Activated CD8-positive, alpha-beta memory T cell treated with anti-CD3 and anti-CD28 coated beads for 1 hour (primary cell): ENCODE results near the gene VWA5B1.
"Not testable (repeated sequence)": the region's sequence is repeated elsewhere in the genome, so short reads cannot be mapped to it uniquely, and the experiment has no call there.

Experiments
- DNase-seq, 2 donors: peaks; one replicate each; pipeline ENCODE4 v3.0.0-alpha.2; 2020; ENCODE audit warnings: low read depth in 1 of 2; ENCODE audit errors: extremely low read depth in 1 of 2

VWA5B1 gene, protein sequence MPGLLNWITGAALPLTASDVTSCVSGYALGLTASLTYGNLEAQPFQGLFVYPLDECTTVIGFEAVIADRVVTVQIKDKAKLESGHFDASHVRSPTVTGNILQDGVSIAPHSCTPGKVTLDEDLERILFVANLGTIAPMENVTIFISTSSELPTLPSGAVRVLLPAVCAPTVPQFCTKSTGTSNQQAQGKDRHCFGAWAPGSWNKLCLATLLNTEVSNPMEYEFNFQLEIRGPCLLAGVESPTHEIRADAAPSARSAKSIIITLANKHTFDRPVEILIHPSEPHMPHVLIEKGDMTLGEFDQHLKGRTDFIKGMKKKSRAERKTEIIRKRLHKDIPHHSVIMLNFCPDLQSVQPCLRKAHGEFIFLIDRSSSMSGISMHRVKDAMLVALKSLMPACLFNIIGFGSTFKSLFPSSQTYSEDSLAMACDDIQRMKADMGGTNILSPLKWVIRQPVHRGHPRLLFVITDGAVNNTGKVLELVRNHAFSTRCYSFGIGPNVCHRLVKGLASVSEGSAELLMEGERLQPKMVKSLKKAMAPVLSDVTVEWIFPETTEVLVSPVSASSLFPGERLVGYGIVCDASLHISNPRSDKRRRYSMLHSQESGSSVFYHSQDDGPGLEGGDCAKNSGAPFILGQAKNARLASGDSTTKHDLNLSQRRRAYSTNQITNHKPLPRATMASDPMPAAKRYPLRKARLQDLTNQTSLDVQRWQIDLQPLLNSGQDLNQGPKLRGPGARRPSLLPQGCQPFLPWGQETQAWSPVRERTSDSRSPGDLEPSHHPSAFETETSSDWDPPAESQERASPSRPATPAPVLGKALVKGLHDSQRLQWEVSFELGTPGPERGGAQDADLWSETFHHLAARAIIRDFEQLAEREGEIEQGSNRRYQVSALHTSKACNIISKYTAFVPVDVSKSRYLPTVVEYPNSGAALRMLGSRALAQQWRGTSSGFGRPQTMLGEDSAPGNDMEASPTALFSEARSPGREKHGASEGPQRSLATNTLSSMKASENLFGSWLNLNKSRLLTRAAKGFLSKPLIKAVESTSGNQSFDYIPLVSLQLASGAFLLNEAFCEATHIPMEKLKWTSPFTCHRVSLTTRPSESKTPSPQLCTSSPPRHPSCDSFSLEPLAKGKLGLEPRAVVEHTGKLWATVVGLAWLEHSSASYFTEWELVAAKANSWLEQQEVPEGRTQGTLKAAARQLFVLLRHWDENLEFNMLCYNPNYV

DNA sequence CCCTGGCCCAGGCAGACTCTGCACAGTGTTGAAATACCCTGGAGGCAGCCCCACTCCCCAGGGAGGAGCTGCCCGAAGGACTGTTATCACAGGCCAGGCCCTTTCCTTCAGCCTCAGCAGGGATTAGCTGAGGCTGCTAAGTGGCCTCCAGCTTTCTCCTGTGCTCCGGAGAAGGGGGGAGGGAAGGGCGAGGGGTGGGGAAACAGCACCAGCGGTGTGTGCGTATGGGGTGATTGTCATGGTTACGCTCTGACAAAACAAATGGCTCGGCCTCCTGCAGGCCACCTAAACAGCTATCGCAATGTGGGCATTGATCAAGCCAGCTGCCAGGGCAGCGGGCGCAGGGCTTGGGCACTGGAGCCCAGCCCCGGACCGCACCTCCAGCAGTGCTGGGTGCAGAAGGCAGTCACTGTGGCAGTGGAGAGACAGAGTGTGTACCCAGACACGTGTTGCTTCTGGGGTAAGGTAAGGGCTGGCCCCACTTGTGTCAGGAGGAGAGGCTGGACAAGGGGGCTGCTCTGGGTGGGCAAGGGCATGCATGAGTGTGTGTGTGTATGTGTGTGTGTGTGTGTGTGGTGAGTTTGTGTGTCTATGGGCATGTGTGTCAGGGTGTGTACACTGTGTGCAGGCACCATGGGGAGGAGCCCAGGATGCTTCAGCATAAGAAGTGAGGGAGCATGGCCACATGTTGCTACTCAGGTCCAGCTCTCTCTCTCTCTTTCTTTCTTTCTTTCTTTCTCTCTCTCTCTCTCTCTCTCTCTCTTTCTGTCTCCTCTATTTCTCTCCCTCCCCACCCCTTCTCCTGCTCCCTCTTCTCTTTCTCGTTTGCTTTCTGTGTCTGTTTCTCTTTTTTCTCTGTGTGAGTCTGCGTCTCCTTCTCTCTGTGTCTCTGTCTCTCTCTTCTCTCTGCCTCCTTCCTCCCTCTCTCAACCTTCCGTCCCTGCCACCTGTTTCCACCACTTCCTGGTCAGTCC is at the start of gene VWA5B1:
Gene VWA5B1 (plus strand): TSS at position 252 of the 974 bp plus-strand sequence. CDS start 19,727 bp downstream, outside the sequence.
- no peak for DNase-seq

DNA sequence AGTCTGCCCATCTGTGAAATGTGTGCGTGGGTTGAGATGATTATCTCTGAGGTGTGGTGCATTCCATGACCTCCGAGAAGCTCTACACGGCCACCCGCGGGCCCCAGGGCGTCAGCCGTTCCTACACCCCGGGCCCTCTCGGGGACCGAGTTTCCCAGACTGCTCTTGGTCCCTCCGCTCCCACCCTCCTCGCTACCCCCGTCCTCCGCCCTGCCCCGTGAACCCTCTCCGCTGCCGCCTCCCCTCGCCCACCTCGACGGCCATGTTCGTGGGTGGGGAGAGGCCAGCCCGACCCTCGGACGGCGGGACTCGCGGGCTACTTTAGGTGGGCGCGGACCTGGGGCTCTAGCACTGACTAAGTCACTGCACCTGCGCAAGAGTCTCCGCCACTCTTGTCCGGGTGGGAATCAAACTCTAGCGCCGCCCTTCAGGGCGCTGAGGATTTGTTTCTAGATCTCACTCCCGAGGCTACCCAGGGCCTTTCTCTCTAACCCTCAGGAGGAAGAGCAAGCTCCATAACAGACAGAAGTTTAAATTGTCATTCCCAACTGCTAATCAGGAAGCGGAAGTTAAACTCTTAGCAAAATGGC is 47.7 kb upstream of the VWA5B1 start:
- no peak for DNase-seq

DNA sequence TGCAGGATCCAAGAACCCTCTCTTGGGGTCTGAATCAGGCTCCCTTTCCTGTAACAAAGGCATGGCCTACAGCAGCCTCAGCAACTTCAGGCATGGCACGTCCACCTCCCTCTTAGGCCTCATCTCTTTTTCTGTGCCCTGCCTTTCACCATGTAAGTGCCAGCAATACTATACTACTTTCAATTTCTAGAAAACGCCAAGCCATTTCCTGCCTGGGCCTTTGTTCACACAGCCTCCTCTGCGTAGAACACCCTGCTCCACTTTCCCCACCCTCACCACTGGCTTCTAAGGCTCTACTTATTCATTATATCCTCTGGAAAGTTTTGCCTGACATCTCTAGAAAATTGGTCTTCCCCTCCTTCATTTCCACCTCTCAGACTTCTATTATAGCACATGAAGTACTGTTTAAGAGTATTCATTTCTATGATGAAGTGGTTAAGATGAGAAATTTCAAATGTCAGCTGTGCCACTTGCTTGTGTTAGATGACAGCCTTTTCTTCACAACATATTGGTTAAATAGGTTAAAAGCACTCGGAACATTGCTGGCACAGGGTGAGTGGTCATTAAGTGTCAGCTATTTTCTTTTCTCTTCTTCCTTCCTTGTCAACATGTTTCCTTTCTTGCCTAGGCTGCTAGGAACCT is 41.6 kb upstream of the VWA5B1 start:
- DNase-seq: no peak

DNA sequence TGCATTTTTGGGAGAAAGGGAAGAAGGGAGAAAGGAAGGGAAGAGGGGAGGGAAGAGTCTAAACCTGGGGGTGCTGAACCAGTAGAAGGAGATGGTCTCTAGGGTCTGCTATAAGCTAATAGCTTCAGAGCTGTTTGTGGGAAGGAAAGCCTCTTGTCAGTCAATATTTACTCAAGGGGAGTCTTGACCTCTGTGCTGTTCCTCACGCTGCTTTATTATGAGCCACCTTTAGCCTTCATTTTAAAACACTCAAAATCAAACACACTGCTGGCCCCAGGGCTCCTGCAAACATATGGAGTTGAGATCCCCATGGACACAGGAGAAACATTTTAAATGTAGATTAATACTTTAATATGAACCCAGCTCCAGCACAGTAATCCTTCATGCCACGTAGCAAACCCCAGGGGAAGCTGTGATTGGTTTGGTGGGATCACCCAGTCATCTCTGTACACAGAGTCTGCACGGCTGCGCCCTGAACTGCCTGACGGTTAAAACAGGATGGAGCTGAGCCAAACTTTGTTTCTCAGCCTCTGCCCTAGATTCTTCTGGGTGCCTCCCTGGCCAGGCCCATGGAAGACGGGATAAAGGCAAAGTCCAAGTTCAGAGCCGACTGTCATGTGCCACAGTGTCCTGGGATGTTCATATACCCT is 40.2 kb upstream of the VWA5B1 start:
- DNase-seq: no peak

DNA sequence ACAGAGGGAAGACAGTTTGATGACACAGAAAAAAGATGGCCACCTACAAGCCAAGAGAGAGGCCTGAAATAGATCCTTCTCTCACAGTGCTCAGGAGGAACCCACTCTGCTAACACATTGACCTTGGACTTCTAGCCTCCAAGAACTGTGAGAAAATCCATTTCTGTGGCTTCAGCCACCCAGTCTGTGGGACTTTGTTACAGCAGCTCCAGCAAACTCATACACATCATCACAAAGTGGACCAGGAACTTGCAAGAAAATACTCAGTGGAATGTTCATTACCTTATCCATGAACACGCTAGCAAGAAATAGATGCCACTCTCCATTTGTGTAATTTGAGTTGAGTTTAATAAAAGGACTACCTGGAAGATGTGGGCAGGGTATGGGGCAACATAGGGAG is 38.1 kb upstream of the VWA5B1 start:
- DNase-seq: no peak

DNA sequence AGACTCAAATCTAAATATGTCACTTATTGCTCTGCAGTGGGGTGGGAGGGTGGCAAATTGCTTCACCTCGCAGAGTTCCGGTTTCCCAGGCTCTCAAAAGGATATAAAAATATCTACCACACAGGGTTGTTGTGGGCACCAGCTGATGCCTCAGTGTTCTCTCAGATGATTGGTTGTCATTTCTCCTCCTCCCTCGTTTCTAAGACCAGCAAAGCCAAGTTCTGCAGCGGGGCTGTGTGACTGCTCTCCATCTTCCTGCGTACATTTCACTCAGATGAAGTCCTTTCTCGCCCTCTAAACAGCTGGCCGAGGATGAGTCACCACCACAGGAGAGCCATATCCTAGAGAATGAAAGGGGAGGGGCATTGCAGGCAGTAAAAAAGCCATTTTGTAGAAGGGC is 35.0 kb upstream of the VWA5B1 start:
- DNase-seq: no peak

DNA sequence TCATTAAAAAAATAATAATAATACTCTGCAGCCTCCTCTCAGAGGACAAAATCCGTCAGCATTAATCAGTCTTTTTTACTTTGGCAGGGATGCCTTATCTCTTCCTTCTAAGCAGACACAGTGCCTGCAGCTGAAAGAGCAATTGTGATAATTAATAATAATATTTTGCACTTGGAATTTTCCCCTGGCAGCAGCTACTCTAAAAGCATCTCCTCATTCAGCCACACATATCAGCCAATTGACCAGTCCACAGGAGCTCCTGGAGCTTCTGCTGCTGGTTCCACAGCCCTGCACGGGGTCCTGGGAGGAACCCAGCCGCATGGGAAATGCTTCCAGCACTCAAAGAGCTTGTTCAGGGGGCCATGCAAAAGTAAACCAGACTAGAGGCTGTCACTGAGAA is 31.0 kb upstream of the VWA5B1 start:
- no peak for DNase-seq

DNA sequence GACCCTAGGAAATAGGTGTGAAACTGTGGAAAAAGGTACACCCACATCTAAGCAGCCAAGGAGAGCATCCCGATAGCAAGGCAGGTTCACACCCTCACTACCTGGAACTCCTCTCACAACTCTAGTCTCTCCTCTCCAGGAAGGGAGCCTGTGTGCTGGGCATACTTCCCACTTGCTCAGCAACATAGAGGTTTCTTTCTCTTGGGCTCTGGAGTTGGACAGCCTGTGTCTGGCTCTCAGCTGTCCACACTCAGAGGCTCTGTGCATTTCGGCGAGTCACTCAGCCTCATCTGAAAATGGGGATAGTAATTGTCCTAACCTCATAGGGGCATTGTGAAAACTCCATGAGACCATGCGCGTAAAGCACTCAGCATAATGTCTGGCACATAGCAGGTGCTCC is 29.6 kb upstream of the VWA5B1 start:
- DNase-seq: no peak

DNA sequence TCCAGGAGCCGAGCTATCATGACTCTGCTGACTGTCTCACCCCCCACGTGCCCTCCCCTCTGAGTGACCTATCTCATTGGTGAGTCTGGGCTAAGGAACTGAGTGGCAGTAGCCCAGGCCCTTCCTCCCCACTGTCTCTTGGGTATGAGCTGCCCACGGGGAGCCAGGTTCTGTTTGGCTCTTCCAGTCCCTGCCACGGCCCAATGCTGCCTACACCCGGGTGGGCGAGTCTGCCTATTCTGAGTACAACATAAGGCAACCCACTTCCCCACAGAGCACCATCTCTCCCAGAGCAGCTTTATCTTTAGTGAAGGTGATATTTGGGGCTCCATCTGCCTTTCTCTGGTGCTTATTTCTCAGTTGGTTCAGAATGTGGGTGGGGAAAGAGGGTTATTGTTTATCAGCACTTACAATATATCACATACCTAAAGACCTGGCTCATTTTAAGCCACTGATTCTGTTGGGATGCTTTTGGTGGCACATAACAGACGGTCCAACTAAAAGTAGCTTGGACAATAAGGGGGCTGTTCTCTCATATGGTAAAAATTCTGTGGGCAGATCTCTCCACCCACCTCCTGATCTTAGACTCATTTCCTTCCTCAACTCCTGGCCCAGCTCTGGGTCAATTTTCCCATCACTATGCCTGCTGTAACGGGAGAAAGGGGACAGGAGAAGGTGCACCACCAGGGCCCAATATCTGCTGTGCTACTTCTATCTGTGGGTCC is 27.7 kb upstream of the VWA5B1 start:
- no peak for DNase-seq

DNA sequence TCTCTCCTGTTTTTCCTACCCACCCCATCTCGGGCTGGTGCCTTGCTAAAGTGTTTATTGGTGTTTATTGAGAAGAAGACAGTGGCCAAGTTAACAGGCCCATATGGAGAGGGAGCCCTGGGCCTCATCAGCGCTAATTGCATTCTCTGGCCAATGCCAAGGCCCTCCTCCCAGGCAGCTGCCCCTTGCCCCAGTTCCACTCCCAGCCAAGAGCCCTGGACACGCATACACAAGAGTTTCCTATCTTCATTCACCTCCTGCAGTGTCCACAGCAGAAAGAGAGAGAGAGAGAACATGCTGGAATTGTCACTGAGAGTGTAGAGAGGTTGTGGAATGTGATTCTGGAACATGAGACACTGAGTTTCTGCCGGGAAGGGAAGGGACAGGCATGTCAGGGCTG is 25.4 kb upstream of the VWA5B1 start:
- no peak for DNase-seq

DNA sequence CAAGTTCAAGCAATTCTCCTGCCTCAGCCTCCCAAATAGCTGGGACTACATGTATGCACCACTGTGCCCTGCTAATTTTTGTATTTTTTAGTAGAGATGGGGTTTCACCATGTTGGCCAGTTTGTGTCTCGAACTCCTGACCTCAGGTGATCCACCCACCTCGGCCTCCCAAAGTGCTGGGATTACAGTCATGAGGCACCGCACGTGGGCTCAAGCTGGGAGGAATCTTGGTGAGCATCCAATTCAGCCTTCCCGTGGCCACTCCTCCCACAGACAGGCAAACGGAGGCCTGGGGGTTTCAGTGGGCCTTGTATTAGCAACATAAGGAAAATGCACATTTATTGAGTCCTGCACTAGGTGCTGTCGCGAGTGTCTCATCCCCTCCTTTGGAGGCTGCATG is 24.5 kb upstream of the VWA5B1 start:
- no peak for DNase-seq

DNA sequence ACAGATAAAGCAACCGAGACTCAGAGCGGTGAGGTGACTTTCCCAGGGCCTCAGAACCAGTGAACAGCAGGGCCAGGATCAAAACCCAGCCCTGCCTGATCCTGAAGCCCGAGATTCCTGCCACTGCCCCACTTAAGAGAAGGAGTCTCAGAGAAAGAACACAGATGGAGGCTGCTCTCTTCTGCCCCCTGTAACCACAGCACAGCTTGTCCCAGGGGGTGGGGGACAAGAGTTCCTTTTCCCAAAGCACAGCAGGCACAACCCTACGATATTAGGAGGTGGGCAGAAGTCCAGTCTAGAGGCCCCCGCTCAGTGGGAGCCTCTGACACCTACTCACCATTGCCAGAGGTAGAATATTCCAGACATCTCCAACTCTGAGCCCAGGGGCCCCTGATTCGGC is 24.0 kb upstream of the VWA5B1 start:
- no peak for DNase-seq

DNA sequence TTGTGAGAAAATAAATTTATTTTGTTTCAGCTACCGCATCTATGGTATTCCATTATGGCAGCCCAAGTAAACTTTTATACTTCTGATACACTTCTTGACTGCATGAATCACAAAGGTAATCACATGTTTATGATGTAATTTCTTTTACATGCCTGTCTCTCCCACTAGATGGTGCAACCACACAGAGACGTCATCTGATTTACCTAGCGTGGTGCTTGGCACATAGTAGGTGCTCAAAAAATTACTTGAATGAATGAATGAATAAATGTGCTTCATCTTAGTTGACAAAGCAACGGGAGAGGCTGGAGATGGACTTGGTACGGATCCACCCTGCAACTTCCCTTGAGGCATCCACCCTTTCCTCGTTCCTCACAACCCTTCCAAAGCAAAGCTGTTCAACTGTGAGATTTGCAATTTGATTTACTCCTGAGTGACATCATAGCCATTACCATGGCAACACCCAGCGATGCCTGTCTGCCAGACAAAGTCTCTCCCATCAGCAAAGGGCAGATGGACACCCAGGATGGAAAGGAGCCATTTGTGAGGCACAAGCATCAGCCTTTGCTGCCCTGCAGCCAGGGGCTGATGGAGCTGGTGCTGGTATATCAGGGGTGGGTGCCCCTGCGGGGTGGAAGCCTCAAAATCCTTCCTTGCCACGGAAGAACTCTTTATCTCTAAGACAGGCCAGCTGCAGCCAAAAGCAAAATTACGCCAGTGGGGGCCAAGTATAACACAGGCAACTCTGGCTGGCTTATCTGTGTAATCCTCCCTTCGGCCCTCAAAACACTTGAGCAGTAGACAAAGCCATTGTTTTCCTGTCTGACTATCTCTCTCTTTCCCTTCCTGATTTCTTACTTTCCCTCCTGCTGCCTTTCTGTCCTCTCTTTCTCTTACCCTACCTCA is 18.9 kb upstream of the VWA5B1 start:
- no peak for DNase-seq

DNA sequence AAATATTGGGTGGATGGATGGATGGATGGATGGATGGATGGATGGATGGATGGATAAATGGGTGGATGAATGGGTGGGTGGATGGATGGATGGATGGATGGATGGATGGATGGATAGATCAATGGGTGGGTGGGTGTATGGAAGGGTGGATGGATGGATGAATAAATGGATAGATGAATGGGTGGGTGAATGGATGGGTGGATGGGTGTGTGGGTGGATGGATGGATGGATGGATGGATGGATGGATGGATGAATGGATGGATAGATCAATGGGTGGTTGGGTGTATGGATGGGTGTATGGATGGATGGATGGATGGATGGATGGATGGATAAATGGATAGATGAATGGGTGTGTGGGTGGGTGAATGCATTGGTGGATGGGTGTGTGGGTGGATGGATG is 17.0 kb upstream of the VWA5B1 start:
- DNase-seq: not testable (repeated sequence)

DNA sequence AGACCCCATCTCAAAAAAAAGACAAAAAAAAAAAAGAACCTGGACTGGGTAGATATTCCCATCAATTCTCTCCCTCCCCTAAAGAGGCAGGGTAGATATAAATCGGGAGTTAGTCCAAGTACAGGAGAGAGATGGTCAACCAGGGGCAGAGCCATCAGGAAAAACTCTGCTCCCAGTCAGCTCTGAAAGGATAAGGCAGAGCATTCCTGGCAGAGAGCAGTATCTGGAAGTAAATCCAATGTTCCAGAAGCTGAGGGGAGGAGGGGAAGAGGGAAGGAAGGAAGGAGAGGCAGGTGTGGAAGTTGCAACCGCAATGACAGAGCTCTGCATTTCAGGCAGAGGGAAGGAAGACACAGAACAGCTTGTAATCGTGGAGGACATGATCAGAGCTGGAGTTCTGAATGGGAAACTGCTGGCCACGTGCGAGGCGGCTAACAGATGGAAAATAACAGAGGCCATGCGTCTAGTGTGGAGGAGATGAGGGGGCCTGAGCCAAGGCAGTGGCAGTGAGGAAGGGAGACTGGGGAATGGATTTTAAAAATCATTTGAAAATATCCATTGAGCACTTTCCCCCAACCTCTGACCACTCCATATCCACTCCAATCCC is 15.3 kb upstream of the VWA5B1 start:
- DNase-seq: no peak

DNA sequence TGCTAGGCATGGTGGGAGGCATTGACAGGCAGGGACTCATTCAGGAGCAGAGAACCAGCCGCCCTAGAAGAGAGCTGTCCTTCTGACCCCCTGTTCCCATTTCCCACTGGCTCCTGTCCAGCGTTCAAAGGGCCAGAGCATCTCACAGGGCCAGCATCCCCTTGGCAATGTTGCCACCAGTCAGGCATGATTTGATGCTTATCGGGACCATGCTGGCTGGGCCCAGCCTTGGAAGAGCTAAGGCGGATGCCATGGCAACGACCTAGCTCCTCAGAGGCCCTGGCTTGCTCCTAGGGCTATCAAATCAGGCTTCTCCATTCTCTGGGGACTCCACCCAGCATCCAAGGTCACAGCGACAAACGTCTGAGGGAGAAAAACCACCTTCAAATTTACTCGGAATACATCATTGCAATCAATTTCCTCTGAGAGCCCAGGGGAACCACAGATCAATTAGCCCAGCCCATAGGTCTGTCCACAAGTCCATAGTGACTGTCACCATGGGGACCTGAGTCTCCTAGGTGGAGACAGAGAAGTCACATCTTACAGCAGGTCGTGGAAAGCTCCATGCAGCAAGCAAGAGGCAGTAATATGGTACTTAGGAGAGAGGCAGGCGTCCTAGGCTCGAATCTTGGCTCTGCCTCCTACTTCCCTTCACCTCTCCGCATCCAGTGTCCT is 14.1 kb upstream of the VWA5B1 start:
- no peak for DNase-seq
